Ishikawa (cell line): ENCODE data around the gene BMF.

Experiments
- CEBPB ChIP-seq: IDR thresholded peaks from 2 replicates; pipeline ENCODE4 v1.6.1; 2012
- CREB1 ChIP-seq: IDR thresholded peaks from 2 replicates; pipeline ENCODE4 v1.6.1; 2012; ENCODE audit warnings: low read depth
- EGR1 ChIP-seq: IDR thresholded peaks from 2 replicates; pipeline ENCODE4 v1.6.1; 2012
- EP300 ChIP-seq: IDR thresholded peaks from 2 replicates; pipeline ENCODE4 v1.6.1; 2012; ENCODE audit warnings: borderline replicate concordance
- FOXM1 ChIP-seq: IDR thresholded peaks from 2 replicates; pipeline ENCODE4 v1.6.1; 2012; ENCODE audit warnings: low read depth, borderline replicate concordance
- NFIC ChIP-seq: IDR thresholded peaks from 2 replicates; pipeline ENCODE4 v1.6.1; 2012
- RAD21 ChIP-seq: IDR thresholded peaks from 2 replicates; pipeline ENCODE4 v1.6.1; 2012; ENCODE audit warnings: low read depth
- TAF1 ChIP-seq: IDR thresholded peaks from 2 replicates; pipeline ENCODE4 v1.6.1; 2012; ENCODE audit warnings: low read depth, mild to moderate bottlenecking
- TCF12 ChIP-seq: IDR thresholded peaks from 2 replicates; pipeline ENCODE4 v1.6.1; 2012; ENCODE audit warnings: low read depth
- TEAD4 ChIP-seq: IDR thresholded peaks from 2 replicates; pipeline ENCODE4 v1.6.1; 2012
- USF1 ChIP-seq: IDR thresholded peaks from 2 replicates; pipeline ENCODE4 v1.6.1; 2012
- YY1 ChIP-seq: IDR thresholded peaks from 2 replicates; pipeline ENCODE4 v1.6.1; 2012; ENCODE audit warnings: low read depth
- ZBTB7A ChIP-seq: IDR thresholded peaks from 2 replicates; pipeline ENCODE4 v1.6.1; 2012; ENCODE audit warnings: low read depth
- TF ChIP-seq, protein P1 (sequence below): IDR thresholded peaks from 2 replicates; pipeline ENCODE4 v1.6.1; 2012
- TF ChIP-seq, protein P2 (sequence below): IDR thresholded peaks from 2 replicates; pipeline ENCODE4 v1.6.1; 2012; ENCODE audit warnings: low read depth, mild to moderate bottlenecking

Gene BMF

DNA sequence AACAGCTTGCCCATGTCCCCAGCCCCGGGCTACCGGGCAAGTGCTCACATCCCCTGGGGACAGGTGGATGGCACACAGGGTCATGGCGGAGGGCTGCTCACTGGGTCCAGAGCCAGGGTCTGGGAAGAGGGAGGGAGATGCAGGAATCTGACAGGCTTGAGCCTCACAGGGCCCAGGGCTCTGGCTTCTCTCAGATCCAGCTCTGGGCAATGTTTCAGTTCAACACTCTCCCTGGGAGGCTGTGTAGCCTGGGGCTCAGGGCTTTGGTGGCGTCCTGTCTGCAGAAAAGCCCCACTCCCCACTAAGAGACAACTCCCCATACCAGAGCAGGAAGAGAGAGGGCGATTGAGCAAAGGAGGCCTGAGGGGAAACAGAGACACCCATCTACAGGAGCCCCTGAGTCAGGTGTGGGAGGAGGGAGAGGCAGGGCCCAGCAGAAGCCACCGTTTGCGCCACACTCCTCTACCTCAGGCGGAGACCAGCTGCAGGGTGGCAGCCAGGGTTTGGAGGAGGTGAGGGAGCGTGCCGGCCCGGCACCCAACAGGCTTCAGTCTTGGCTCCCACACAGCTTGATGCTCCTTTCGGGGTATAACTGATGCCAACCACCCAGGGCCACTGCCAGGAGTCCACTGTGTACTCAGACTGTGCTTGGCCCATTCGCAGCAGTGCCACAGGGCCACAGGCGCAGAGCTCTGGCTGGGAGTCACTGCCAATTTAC lies 52.9 kb downstream of the BMF start:
- no peak for TF ChIP-seq ZBTB7A
- TF ChIP-seq RAD21: no peak
- TF ChIP-seq CREB1: no peak
- no peak for TF ChIP-seq NFIC
- TF ChIP-seq, protein P1, sequence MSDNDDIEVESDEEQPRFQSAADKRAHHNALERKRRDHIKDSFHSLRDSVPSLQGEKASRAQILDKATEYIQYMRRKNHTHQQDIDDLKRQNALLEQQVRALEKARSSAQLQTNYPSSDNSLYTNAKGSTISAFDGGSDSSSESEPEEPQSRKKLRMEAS: no peak
- no peak for TF ChIP-seq TCF12
- TF ChIP-seq, protein P2, sequence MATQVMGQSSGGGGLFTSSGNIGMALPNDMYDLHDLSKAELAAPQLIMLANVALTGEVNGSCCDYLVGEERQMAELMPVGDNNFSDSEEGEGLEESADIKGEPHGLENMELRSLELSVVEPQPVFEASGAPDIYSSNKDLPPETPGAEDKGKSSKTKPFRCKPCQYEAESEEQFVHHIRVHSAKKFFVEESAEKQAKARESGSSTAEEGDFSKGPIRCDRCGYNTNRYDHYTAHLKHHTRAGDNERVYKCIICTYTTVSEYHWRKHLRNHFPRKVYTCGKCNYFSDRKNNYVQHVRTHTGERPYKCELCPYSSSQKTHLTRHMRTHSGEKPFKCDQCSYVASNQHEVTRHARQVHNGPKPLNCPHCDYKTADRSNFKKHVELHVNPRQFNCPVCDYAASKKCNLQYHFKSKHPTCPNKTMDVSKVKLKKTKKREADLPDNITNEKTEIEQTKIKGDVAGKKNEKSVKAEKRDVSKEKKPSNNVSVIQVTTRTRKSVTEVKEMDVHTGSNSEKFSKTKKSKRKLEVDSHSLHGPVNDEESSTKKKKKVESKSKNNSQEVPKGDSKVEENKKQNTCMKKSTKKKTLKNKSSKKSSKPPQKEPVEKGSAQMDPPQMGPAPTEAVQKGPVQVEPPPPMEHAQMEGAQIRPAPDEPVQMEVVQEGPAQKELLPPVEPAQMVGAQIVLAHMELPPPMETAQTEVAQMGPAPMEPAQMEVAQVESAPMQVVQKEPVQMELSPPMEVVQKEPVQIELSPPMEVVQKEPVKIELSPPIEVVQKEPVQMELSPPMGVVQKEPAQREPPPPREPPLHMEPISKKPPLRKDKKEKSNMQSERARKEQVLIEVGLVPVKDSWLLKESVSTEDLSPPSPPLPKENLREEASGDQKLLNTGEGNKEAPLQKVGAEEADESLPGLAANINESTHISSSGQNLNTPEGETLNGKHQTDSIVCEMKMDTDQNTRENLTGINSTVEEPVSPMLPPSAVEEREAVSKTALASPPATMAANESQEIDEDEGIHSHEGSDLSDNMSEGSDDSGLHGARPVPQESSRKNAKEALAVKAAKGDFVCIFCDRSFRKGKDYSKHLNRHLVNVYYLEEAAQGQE: no peak
- no peak for TF ChIP-seq YY1
- TF ChIP-seq FOXM1: no peak
- no peak for TF ChIP-seq USF1
- no peak for TF ChIP-seq TEAD4
- TF ChIP-seq CEBPB: no peak
- TF ChIP-seq TAF1: no peak
- TF ChIP-seq EP300: no peak
- TF ChIP-seq EGR1: no peak

DNA sequence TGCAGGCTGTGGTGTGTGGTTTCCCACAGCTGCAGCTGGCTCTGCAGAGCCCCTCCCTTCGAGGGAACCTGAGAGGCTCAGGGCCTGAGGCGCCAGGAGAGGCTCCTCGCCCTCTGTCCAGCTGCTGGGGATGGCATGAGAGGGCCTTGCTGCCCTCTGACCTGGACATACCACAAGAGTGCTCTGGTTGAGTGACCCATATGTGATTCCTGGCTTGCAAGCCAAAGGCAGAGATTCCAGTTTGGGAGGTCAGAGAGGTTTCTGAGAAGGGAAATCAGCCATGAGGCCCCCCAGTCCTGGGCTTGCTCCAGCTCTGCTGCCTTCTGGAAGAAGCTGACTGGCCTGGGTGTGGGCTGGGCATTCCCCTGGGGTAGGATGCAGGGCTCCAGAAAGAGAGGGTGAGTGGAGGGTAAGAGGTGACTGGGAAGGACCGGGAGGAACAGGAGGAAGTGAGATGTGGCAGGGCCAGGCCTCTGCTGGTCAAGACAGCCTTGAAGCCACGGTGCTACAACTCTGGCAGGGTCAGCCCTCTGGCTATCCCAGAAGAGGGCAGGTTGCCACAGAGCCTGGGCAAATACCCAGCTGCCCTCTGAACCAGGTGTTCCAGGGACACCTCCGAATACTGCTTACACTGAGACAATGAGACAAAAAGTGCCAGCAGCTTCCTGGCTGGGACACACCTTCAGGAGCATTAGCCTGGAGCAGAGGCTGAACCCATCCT lies 53.7 kb downstream of the BMF start:
- TF ChIP-seq ZBTB7A (no peak), TCF12 (peak; percentile 61)

GRCh38 chr15:40054605-40054854 lies 54.1 kb downstream of the BMF start:
- TF ChIP-seq EGR1 (no peak), TAF1 (no peak), ZBTB7A (no peak), FOXM1 (no peak), YY1 (no peak), TCF12 (no peak), USF1 (no peak), RAD21 (no peak), NFIC (no peak), CEBPB (no peak), TEAD4 (no peak), CREB1 (no peak)
- TF ChIP-seq, protein P1: no peak
- TF ChIP-seq, protein P2: no peak

DNA sequence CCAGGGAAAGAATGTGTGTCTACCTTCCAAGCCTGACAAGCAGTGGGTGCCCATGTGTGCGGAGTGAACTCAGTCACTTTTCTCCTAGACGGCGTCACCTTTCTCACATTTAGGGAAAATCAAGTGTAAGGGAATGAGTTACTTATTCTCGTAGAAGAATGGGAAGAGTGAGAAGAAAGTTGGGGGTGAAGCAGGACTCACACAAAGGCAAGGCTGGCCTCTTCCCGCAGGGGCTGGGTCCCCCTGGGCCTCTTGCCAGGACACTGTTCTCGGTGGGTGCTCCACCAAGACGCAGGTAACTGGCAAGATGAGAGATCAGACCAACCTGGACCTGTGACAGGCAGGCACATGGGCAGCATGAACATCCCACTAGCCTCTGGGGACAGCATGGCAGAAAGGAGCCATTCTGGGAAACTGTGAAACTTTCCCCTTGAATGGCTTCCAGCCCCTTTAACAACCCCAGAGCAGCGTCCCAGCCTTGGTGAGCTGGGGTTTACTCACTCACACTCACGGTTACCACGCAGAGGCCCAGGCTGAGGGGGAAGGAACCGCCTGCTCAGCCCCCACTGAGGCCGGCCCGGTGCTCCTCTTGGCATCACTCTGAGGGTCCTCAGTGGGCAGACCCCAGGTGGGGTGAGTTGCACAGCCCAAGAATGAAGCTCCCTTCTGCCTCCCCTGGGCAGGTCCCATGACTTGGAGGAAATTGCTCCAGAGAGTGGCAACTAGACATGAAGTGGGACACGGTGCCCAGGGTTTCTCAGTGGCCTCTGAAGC lies 54.7 kb downstream of the BMF start:
- TF ChIP-seq EGR1: no peak
- no peak for TF ChIP-seq TAF1
- no peak for TF ChIP-seq USF1
- TF ChIP-seq, protein P1: no peak
- no peak for TF ChIP-seq CREB1
- no peak for TF ChIP-seq TCF12
- TF ChIP-seq ZBTB7A: no peak
- no peak for TF ChIP-seq FOXM1
- no peak for TF ChIP-seq CEBPB
- no peak for TF ChIP-seq RAD21
- TF ChIP-seq, protein P2: no peak
- TF ChIP-seq EP300: no peak
